CD4-positive, CD25-positive, alpha-beta regulatory T cell (primary cell): ENCODE measurements around the gene MYPN. TPM values are rescaled to one million over a fixed set of nuclear protein-coding genes. Genes with fewer than 3 reads are reported as not detected.
"Not testable (repeated sequence)": the region's sequence is repeated elsewhere in the genome, so short reads cannot be mapped to it uniquely, and the experiment has no call there.

Experiments used
- ATAC-seq, 2 donors: fragments of 150-1000 bp; cut with Tn5 transposase; one replicate each; pipeline ENCODE4 v1.10.0; 2021; ENCODE audit warnings: low read depth in 2 of 2, moderate number of reproducible peaks in 2 of 2, moderate library complexity in 1 of 2
- DNase-seq, 3 donors: peaks; one replicate each; pipeline versions ENCODE4 v3.0.0 to v3.0.0-alpha.2; 2012 to 2022; ENCODE audit warnings: mixed read lengths in 1 of 3
- H3K27ac ChIP-seq: one replicate; pipeline ENCODE4 v1.7.0; 2013; ENCODE audit warnings: mild to moderate bottlenecking, low read length; ENCODE audit not compliant: insufficient read depth, poor library complexity, severe bottlenecking
- H3K27me3 ChIP-seq: one replicate; pipeline ENCODE4 v1.7.0; 2013; ENCODE audit warnings: low read length; ENCODE audit not compliant: control insufficient read depth, insufficient read depth
- H3K36me3 ChIP-seq: one replicate; pipeline ENCODE4 v1.7.0; 2013; ENCODE audit warnings: mild to moderate bottlenecking, low read length, moderate library complexity; ENCODE audit not compliant: control insufficient read depth, insufficient read depth
- H3K4me1 ChIP-seq: 2 replicates; pipeline ENCODE4 v1.7.0; 2013; ENCODE audit warnings: mild to moderate bottlenecking, low read length; ENCODE audit not compliant: insufficient read depth, control insufficient read depth, poor library complexity, severe bottlenecking
- H3K4me3 ChIP-seq: one replicate; pipeline ENCODE4 v1.7.0; 2013; ENCODE audit warnings: low read depth, mild to moderate bottlenecking, low read length, moderate library complexity
- H3K9me3 ChIP-seq, 2 experiments: 1 replicate in 1 of 2; 2 replicates in 1 of 2; pipeline ENCODE4 v1.7.0; 2013; ENCODE audit warnings: low read length in 2 of 2, mild to moderate bottlenecking in 1 of 2, moderate library complexity in 1 of 2; ENCODE audit not compliant: control insufficient read depth in 2 of 2
- H3K27ac Mint-ChIP-seq, 3 donors: one replicate each; pipeline ENCODE4 v1.8.0; 2020 to 2022; ENCODE audit warnings: mild to moderate bottlenecking in 3 of 3, mixed read lengths in 3 of 3, moderate library complexity in 2 of 3
- H3K27me3 Mint-ChIP-seq: one replicate; pipeline ENCODE4 v1.8.0; 2022; ENCODE audit warnings: mild to moderate bottlenecking, mixed read lengths
- H3K36me3 Mint-ChIP-seq: one replicate; pipeline ENCODE4 v1.8.0; 2020; ENCODE audit warnings: mixed read lengths
- H3K4me1 Mint-ChIP-seq, 4 donors: one replicate each; pipeline ENCODE4 v1.8.0; 2020 to 2022; ENCODE audit warnings: mixed read lengths in 4 of 4, mild to moderate bottlenecking in 1 of 4
- H3K4me3 Mint-ChIP-seq, 4 donors: one replicate each; pipeline ENCODE4 v1.8.0; 2020 to 2022; ENCODE audit warnings: mild to moderate bottlenecking in 4 of 4, mixed read lengths in 4 of 4, moderate library complexity in 3 of 4
- H3K9me3 Mint-ChIP-seq, 7 donors: one replicate each; pipeline ENCODE4 v1.8.0; 2020 to 2022; ENCODE audit warnings: mixed read lengths in 7 of 7, mild to moderate bottlenecking in 3 of 7, moderate library complexity in 2 of 7
- polyA plus RNA-seq, 4 donors: library from polyadenylated mRNA; unstranded; fragments of 300-500 nt; fragmentation: Illumina TruSeq; gene quantifications; one replicate each; pipeline ENCODE4 v1.2.3, GENCODE V29; 2021
- total RNA-seq: library from RNA; stranded (reverse); gene quantifications from one replicate; pipeline ENCODE4 v1.2.3, GENCODE V29; 2022

MYPN gene
- total and polyA plus RNA-seq, 5 donors from 2014 or later, result not detected

DNA sequence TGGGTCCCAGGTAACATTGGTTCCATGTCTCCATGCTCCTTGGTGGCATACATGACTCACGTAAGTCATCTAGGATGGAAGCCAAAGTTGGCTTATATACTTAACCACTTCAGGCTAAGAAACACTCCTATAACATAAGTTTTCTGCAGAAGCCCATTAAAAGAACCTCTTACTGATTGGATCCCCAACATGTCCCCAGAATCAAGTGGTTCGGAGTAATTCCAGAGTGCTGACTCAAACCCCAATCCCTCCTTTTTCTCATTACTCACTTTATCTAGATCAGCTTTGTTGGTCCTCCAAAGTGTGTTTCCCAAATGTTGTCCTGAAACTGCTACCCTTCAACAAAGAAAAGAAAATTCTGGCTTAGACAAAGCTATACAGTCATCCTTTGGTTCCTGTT, 132.8 kb downstream of the MYPN start:
- no peak for DNase-seq
- Histone ChIP-seq H3K27me3 (no peaks in the 10 kb centered on the region), H3K4me3 (no peak overlapping the region), H3K36me3 (no peaks in the 10 kb centered on the region), H3K27ac (no peak overlapping the region), H3K9me3 (no peaks in the 10 kb centered on the region), H3K4me1 (no peaks in the 10 kb centered on the region)
- H3K27me3 Mint-ChIP-seq, result peaks cover 11% of the 10 kb centered on the region
- peaks cover 0 to 2% (median 0%) of the 10 kb centered on the region in 7 donors for H3K9me3 Mint-ChIP-seq
- H3K27ac Mint-ChIP-seq, result no peak overlapping the region
- H3K36me3 Mint-ChIP-seq, result no peaks in the 10 kb centered on the region
- no peaks in the 10 kb centered on the region for H3K4me1 Mint-ChIP-seq
- no peak overlapping the region for H3K4me3 Mint-ChIP-seq
- ATAC-seq, result no peak

DNA sequence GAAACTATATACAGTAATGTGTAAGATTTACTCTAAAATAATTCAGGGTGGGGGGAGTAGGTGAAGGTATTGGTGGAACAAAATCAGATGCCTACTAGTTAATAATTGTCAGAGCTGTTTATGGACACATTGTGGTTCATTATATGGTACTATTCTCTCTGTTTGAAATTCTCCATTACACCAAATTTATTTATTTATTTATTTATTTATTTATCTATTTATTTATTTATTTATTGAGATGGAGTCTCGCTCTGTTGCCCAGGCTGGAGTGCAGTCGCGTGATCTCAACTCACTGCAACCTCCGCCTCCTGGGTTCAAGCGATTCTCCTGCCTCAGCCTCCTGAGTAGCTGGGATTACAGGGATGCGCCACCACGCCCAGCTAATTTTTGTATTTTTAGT, 137.1 kb downstream of the MYPN start:
- H3K27me3 ChIP-seq, H3K4me1 Mint-ChIP-seq, ATAC-seq, H3K4me3 Mint-ChIP-seq, H3K4me1 ChIP-seq, H3K9me3 Mint-ChIP-seq, DNase-seq, H3K9me3 ChIP-seq, H3K27ac ChIP-seq, H3K36me3 ChIP-seq, H3K4me3 ChIP-seq, H3K27ac Mint-ChIP-seq, H3K36me3 Mint-ChIP-seq, H3K27me3 Mint-ChIP-seq: not testable (repeated sequence)

DNA sequence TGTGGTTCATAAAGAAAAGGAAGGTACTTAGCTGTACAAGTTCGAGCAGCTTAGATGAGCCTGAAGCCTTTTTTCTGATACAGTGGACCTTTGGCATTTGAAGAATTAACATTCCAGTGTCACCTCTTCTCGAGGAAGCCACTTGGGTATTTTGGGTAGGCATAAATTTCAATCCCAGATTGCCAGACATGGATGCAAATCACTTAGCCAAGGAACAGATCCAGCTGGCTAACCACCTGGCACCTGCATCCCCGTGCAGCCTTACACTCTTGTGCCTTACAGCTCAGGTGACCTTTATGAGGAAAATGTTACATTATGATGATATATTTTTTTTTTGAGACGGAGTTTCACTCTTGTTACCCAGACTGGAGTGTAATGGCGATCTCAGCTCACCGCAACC, 138.6 kb downstream of the MYPN start:
- no peaks in the 10 kb centered on the region for H3K4me1 ChIP-seq
- H3K9me3 ChIP-seq, result no peaks in the 10 kb centered on the region
- no peak overlapping the region for H3K27ac ChIP-seq
- Mint-ChIP-seq H3K9me3 (no peaks in the 10 kb centered on the region), H3K36me3 (no peaks in the 10 kb centered on the region), H3K4me1 (peaks cover 0 to 4% (median 0%) of the 10 kb centered on the region in 4 donors), H3K27me3 (peaks cover 8% of the 10 kb centered on the region), H3K4me3 (no peak overlapping the region), H3K27ac (no peak overlapping the region)
- DNase-seq (no peak), ATAC-seq (no peak)
- H3K4me3 ChIP-seq, result no peak overlapping the region
- peaks cover 2% of the 10 kb centered on the region for H3K27me3 ChIP-seq
- no peaks in the 10 kb centered on the region for H3K36me3 ChIP-seq

DNA sequence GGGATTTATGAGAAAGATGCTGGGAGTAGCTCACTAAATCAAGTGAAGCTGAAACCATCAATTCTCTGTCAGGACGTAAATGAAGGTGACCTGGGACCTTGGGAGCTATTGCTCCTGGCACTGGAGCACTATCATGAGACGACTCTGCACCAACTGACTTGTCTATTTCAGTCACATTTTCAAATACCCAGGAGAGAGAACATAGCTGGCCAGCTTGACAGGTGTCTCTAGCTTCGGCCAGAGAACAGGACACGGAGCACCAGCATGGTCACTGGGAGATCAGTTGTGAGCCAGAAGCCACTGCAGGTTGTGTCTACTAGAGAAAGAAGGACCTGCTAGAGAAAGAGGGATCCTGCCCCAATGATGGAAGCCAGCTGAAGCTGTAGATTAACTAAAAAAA, 140.0 kb downstream of the MYPN start:
- Mint-ChIP-seq H3K4me3 (no peak overlapping the region), H3K27ac (no peak overlapping the region), H3K9me3 (no peaks in the 10 kb centered on the region), H3K27me3 (peaks cover 14% of the 10 kb centered on the region), H3K4me1 (peaks cover 0 to 4% (median 0%) of the 10 kb centered on the region in 4 donors), H3K36me3 (no peaks in the 10 kb centered on the region)
- Histone ChIP-seq H3K36me3 (no peaks in the 10 kb centered on the region), H3K27me3 (peaks cover 2% of the 10 kb centered on the region), H3K4me1 (no peaks in the 10 kb centered on the region), H3K9me3 (no peaks in the 10 kb centered on the region), H3K27ac (no peak overlapping the region), H3K4me3 (no peak overlapping the region)
- no peak for DNase-seq
- ATAC-seq, result no peak

DNA sequence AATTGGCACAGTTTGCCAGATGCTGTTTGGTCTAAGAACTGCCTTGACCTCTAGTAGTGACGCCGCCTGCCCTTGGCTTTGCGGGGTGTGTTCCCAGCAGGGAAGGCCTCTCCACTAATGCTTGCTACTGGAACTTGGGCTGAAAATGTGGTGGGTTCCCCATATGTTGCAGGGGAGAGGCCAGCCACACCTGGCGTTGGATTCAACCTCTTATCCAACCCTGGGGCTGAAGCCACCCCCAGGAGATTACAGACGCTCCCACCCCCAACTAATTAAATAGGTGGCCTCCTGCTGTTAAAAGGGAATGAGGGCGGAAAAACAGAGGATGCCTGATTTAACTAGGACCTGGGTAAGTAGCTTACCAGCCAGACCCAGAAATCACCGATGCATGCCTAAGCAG, 141.9 kb downstream of the MYPN start:
- peaks cover 10% of the 10 kb centered on the region for H3K27me3 Mint-ChIP-seq

DNA sequence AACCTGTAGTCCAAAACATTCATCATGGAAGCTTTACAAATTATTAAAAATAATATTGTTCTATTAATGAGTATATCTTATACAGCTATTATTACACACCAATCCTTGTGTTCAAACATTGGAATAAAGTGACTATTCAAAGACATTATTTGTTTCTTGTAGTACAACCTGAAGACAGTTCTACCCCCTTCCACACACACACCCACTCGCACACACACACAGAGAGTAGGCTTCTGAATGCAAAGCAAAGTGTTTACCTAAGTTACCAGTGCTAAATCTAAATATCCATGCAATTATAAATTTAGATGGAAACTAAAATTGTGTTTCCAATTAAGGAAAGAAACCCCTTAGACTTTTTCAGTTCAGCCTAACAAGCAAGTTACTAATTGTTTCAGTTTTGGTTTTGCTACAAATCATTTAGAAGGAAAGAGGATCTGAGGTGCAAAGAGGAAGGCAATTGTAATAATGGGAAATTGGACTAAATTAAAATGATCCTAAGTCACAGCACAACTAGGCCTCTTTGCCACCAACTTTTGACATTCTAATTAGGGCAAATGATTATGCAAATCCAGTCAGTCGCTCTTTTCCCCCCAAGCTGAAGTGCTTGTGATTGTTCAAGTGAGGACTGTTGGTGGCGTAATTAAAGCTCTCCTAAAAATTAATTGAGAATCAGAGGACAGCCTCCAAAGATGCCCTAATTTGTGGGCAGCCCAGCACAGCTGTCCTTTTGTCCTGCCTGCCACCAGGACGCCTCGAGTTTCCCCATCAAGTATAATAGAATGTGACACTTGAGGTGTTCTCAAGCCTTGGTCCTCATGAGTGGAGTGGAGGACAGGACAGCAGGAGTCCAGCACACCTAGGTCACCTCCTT, 142.6 kb downstream of the MYPN start:
- Histone ChIP-seq H3K36me3 (no peaks in the 10 kb centered on the region), H3K4me3 (no peak overlapping the region), H3K27ac (no peak overlapping the region), H3K4me1 (no peaks in the 10 kb centered on the region), H3K27me3 (peaks cover 6% of the 10 kb centered on the region), H3K9me3 (no peaks in the 10 kb centered on the region)
- Mint-ChIP-seq H3K27me3 (peaks cover 17% of the 10 kb centered on the region), H3K27ac (no peak overlapping the region), H3K4me3 (no peak overlapping the region), H3K36me3 (no peaks in the 10 kb centered on the region), H3K4me1 (peaks cover 0 to 4% (median 0%) of the 10 kb centered on the region in 4 donors), H3K9me3 (no peaks in the 10 kb centered on the region)
- ATAC-seq, result no peak
- DNase-seq, result no peak

More for the DNA sequence above, 141.9 kb downstream of the MYPN start:
- DNase-seq (no peak), ATAC-seq (no peak)
- Histone ChIP-seq H3K27ac (no peak overlapping the region), H3K27me3 (peaks cover 6% of the 10 kb centered on the region), H3K9me3 (no peaks in the 10 kb centered on the region), H3K4me3 (no peak overlapping the region), H3K36me3 (no peaks in the 10 kb centered on the region), H3K4me1 (no peaks in the 10 kb centered on the region)
- Mint-ChIP-seq H3K36me3 (no peaks in the 10 kb centered on the region), H3K4me3 (no peak overlapping the region), H3K27ac (no peak overlapping the region), H3K4me1 (peaks cover 0 to 4% (median 0%) of the 10 kb centered on the region in 4 donors), H3K9me3 (no peaks in the 10 kb centered on the region)

DNA sequence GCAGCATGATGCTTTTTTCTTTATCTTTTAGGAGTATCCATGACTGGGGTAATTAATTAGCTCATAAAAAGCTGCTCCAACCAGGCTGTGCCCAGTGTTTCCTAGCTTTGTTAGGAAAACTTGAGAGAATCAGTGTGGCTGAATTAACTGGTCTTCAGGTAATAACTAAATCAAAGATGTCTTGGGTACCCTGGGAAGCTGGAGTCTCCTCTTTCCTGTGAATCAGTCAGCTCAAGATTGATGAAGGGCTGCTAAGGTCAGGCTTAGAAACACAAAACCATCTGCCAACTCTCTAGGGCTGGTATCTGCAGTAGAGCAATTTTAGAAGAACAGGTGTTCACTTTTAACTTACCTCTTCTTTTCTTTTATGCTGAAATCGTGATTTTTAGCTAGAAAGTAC, 144.1 kb downstream of the MYPN start:
- no peaks in the 10 kb centered on the region for H3K36me3 ChIP-seq
- H3K9me3 Mint-ChIP-seq, result no peaks in the 10 kb centered on the region
- H3K27ac Mint-ChIP-seq, result no peak overlapping the region

More for the DNA sequence above, 144.1 kb downstream of the MYPN start:
- Histone ChIP-seq H3K4me3 (no peak overlapping the region), H3K27me3 (peaks cover 6% of the 10 kb centered on the region), H3K4me1 (no peaks in the 10 kb centered on the region), H3K27ac (no peak overlapping the region), H3K9me3 (no peaks in the 10 kb centered on the region)
- Mint-ChIP-seq H3K4me3 (no peak overlapping the region), H3K4me1 (peaks cover 0 to 4% (median 0%) of the 10 kb centered on the region in 4 donors), H3K36me3 (no peaks in the 10 kb centered on the region), H3K27me3 (peaks cover 14% of the 10 kb centered on the region)
- no peak for DNase-seq
- ATAC-seq, result no peak
